ENCODE data around the gene RUNX3.

Gene RUNX3

DNA sequence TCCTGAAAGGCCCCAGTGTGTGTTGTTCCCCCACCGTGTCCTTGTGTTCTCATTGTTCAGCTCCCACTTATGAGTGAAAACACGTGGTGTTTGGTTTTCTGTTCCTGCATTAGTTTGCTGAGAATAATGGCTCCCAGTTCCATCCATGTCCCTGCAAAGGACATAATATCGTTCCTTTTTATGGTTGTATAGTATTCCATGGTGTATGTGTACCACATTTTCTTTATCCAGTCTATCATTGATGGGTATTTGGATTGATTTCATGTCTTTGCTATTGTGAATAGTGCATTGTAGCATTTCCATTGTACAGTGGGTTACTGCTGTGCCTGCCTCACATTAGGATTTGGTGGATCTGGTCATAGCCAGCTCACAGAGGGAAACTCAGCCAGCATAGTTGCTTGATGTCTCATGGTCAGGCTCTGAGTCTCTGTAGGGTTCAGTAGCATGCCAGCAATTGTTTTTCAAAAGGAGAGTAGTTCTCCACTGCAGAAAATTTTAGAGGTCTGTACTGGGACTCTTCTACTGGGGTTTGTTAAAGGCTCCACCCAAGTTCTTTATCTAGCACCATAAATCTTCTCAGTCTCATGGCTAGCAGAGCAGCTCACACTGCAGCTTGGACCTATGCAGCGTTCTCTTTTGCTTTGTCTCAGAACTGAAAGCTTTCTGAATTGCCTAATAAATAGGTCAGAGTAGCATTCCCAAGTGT lies 41.0 kb downstream of the RUNX3 start:
- in situ Hi-C loops (cut with MboI; ENCODE audit: low sequenced_read_pairs) = no loop called here

DNA sequence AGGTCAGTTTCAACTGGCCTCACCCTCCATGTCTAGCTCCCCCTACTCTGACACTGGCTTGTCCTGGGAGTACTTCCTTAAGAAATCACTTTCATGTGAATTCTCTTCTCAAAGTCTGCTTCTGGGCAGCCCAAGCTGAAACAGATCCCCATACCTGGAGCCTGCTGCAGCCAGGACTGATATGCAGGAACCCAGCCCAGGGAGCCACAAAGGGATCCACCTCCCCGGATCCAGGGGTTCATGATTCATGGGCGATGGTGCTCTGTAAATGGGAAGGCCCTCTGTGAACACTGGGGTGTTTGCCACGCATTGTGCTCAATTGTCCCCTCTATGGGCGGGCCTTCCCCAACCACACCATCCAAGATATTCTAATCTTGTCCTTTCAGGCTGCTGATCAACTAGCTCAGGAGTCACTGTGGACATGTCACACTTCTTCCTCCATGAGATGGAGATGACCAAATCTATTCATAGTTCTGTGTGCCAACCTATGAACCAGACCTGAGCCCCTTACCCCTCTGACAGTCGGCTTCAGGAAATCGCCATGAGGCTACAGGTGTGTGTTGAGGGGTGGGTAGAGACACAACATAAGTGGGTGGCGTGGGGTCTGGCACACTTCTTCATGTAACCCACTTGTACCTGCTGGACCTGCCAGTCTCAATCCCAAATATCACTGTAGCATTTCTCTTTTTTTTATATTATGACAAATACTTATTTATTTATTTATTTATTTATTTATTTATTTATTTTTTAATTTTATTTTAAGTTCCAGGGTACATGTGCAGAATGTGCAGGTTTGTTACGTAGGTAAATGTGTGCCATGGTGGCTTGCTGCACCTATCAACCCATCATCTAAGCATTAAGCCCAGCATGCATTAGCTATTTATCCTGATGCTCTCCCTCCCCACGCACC lies 41.8 kb downstream of the RUNX3 start:
- in situ Hi-C loops (cut with MboI; ENCODE audit: low sequenced_read_pairs) = no loop called here

DNA sequence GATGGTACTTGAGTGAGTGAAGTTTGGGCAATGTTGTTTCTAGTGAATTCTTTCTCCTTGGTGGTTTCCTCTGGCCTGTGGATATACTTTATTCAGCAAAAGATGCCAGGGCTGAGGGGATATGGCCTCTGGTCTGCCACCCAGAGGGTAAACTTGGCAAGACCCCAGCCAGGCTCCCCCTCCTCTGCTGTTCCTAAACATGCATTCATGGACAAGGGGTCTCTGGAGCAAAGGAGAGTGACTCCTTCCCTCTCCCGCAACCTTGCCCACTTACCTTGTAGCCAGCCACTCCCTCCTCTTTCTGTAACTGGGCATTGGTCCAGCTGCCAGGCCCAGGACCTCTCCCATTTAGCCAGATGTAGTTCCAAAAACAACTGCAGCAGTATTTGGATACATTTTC lies 43.8 kb downstream of the RUNX3 start:
- in situ Hi-C loops (cut with MboI; ENCODE audit: low sequenced_read_pairs) = no loop called here

DNA sequence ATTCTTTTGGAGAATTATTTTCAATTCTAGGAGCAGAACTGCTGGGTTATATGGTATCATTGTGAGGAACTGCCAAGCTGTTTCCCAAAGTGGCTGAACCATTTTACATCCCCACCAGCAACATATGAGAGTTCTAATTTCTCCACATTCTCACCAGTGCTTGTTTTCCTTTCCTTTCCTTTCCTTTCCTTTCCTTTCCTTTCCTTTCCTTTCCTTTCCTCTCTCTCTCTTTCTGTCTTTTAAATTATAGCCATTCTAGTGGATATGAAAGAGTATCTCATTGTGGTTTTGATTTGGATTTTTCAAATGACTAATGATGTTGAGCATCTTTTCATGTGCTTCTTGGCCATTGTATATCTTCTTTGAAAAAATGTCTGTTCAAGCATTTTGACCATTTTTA lies 45.3 kb downstream of the RUNX3 start:
- in situ Hi-C loops (cut with MboI; ENCODE audit: low sequenced_read_pairs) = no loop called here

DNA sequence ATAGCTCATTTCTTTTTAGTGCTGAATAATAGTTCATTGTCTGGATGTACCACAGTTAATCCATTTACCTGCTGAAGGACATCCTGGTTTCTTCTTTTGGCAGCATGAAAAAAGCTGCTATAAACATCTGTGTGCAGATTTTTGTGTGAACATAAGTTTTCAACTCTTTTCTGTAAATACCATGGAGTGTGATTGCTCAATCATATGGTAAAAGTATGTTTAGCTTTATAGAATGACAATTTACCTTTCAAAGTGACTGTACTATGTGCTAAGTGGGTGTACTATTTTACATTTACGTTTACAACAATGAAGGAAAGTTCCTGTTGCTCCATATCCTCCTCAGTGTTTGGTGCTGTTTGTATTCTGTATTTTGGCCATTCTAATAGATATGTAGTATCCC lies 49.0 kb downstream of the RUNX3 start:
- in situ Hi-C loops (cut with MboI; ENCODE audit: low sequenced_read_pairs) = no loop called here

DNA sequence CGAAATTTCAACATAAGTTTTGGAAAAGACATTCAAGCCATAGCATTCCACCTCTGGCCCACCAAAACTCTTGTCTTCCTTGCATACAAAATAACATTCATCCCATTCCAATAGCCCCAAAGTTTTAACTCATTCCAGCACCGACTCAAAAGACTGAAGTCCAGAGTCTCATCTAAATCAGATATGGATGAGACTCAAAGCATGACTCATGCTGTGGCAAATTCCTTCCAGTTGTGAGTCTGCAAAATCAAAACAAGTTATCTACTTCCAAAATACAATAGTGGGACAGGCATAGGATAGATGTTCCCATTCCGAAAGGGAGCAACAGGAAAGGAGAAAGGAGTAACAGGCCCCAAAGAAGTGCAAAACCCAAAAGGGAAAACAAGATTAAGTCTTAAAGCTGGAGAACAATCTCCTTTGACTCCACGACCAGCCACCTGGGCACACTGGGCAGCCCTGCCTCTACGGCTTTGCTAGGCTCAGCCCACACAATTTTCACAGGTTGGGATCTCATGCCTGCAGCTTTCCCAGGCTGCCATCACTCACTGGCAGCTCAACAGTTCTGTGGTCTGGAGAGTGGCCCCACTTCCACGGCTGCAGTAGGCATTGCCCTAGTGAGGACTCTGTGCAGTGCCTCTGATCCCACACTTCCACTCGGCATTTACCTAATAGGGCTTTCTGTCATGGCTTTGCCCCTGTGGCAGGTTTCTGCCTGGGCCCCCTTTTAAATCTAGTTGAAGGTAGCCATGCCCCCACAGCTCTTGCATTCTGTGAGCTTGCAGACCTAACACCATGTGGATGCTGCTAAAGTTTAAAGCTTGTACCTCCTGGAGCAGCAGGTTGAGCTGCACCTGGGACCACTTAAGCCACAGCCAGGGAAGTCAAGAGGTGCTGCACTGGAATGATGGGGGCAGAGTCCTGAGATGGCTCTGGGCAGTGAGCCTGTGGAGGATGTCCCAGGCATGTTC lies 51.0 kb downstream of the RUNX3 start:
- in situ Hi-C loops (cut with MboI; ENCODE audit: low sequenced_read_pairs) = no loop called here

DNA sequence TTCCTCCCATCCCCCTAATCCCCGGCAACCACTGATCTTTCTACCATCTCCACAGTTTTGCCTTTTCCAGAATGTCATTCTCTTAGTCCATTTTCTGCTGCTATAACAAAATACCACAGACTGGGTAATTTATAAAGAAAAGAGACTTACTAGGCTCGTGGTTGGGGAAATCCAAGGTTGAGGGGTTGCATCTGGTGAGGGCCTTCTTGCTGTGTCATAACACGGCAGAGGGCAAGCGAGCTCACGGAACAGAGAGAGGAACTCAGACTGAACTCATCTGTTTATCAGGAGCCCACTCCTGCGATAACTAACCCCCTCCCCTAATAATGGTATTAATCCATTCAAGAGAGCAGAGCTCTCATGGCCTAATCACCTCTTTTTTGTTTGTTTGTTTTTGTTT lies 52.0 kb downstream of the RUNX3 start:
- in situ Hi-C loops (cut with MboI; ENCODE audit: low sequenced_read_pairs) = no loop called here

DNA sequence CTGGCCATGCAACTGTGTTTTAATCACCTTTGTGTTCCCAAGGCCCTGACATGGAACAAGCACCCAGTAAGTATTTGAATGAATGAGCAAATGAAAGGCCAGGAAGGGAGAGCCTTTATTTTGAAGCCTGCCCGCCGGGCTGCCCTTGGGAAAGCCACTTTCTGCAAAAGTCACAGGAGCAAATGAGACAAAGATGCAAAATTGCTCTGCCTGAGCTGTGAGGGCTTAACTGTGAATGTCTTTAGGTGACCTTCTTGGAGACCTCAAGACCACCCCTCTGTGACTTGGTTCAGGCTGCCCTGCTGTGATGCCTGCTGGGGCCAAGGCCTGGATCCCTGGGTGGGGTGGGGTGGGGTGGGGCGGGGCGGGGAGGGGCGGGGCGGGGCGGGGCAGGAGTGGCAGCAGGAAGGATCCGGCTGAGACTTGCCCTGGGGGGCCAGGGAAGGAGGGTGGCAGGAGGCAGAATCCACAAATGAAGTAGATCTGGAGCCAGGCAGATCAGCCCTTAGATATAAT lies 54.0 kb downstream of the RUNX3 start:
- in situ Hi-C loops (cut with MboI; ENCODE audit: low sequenced_read_pairs) = no loop called here

DNA sequence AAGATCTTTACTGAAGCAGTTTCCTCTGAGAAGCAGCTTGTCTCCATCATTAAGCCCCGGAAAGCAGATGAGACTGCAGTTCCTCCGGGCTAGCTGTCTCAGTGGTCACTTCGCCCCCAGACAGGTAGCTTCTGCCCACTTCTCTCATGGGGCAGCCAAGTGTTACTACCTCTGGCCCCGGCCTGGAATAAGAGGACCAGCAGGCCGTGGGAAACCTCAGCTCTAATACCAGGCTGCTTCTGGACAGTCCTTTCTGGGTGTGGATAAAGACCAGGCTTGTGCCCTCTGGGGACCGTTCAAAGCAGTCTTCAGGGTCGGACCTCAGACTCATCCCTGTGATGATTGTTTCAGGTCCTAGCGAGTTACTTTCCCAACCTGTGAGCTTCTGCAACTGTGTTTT lies 54.8 kb downstream of the RUNX3 start:
- in situ Hi-C loops (cut with MboI; ENCODE audit: low sequenced_read_pairs) = no loop called here

DNA sequence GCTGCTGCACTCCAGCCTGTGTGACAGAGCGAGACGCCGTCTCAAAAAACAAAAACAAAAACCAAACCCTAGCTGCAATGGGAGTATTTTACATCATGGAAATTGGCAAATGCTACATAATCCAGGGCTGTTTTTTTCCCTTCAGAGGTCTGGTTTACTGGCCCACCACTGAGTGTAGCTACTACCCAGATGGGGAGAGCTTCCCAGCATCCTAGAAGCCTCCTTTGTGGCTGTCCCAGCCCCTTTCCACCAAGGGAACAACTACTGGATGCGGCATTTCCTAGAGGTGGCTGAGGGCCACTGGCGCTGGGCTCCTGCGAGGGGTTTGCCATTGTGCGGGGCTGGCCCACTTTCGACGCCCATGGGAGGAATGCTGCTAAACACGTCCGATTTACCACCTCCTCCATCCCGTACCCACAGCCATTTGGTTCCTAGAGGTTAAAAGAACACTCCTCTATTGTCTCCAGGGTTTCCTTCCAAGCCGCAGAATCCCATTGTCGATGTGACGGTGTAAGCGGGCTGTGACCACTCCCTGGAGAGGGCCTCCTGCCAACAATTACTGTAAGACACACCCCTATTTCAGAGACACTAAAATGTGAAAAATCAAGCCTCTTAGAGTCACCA lies 55.4 kb downstream of the RUNX3 start:
- in situ Hi-C loops (cut with MboI; ENCODE audit: low sequenced_read_pairs) = no loop called here

DNA sequence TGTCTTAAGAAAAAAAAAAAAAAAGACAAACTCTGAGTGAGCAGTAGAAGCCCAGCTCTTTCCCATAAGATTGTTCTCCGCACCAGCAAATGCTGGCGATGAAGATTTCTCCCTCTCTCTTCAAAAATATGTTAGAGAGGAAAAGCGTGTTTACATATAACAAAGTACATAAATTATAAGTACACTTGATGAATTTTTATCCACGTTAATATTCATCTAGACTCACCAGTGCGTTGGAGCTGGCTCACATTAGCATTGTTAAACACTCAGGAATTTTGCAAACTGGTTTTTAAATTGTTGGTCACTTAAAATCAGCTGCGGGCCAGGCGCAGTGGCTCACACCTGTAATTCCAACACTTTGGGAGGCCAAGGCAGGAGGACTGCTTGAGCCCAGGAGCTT lies 56.0 kb downstream of the RUNX3 start:
- in situ Hi-C loops (cut with MboI; ENCODE audit: low sequenced_read_pairs) = no loop called here

DNA sequence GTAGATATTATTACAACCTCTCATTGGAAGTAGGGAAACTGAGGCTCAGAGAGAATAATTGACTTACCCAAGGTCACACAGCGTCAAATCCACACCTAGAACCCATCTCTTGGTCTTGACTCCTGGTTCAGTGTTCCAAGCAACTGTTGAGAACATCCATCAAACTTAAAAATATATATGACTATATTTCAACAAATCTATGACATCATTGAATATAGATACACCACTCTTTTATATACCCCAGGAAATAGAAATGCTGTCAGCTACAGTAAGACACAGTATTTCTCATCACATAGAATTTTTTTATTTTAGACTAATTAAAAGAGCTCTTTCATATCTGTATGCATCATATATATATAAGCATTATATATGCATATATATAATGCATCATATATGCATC lies 56.9 kb downstream of the RUNX3 start:
- in situ Hi-C loops (cut with MboI; ENCODE audit: low sequenced_read_pairs) = no loop called here

DNA sequence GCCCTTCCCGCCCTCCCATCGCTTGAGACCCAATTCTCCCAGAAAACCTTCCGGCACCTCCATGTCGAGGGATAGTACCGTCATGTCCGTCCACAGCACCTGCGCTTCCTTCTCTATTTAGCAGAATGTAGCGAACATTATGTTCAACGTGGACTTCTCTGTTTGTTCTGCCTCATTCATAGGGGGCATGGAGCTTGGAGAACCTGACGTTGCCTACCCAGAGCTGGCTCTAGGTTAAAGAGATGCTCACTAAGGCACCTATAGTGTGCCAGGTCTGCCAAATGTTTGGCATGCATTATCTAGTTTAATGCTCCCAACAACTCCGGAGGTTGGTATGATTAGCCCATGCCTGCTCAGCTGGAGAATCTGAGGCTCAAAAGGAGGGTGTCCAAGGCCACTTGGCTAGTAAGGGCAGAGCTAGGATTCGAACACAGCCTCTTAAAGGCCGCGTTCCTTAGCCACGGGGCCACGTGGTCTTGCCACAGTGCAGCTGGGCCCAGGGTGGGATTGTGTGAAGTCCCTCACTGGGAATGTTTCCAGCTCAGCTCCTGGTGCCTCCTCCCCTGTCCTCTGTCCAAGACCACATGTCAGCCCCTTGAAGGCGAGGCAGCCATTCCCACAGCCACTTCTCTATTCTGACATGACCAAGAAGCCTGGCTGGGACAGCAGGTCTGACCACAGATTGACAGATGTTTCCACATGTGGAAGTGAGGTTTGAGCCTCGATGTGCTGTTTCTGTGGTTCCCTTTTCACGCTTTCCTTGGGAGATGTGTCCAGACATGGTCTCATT lies 57.8 kb downstream of the RUNX3 start:
- in situ Hi-C loops (cut with MboI; ENCODE audit: low sequenced_read_pairs) = no loop called here

DNA sequence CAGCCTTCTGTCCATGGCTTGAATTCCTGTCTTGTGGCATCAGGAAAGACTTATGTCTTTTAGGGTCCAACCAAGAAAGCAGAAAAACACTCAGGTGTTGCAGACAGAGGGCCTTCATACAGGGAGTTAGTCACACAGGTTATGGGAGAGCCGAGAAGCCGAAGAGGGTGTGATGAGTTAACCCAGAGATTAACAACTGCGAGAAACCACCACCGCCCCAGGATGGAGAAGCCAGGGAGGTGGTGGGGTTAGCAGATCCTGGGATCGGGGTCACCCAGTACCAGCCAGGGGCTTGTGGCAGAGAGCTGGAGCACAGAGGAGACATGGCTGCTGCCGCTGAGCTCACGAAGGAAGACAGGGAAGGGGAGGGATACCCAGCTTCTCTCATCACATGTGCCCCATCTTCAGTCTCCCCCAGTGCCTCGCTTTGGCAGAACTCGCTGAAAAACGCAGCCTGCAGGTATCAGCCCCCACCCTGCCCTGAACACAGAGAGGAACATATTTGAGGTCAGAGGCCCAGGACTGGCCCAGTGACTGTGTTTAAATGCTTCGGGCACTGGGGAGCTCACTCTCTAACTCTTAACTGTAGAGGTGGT lies 58.7 kb downstream of the RUNX3 start:
- in situ Hi-C loops (cut with MboI; ENCODE audit: low sequenced_read_pairs) = no loop called here

DNA sequence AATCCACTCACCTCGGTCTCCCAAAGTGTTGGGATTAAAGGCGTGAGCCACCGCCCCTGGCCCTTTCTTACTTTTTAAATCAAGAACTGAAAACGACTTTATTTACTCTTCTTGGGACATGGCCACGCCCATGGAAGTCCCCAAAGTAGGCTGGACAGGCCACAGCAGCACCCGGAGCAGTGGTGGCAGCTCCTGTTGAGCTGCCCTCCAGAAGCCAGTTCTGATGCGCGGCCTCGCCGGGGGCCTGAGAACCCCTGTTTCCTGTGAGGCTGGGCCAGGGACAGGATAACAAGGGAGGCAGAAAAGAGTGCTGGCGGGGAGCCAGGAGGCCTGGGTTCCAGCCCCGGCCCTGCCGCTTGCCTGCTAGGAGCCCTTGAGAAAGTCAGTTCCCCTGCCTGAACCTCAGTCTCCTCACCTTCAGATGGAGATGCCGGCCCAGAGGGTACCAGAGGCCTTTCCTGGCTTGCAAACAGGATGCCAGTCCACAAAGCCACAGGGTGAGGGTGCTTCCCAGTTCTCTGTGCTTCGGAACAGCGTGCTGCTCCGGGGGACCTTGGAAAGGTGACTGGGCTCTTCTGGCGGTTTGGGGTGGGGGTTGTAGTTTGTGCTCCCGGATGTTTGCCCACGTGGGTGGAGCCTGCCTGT lies 59.4 kb downstream of the RUNX3 start:
- in situ Hi-C loops (cut with MboI; ENCODE audit: low sequenced_read_pairs) = no loop called here

DNA sequence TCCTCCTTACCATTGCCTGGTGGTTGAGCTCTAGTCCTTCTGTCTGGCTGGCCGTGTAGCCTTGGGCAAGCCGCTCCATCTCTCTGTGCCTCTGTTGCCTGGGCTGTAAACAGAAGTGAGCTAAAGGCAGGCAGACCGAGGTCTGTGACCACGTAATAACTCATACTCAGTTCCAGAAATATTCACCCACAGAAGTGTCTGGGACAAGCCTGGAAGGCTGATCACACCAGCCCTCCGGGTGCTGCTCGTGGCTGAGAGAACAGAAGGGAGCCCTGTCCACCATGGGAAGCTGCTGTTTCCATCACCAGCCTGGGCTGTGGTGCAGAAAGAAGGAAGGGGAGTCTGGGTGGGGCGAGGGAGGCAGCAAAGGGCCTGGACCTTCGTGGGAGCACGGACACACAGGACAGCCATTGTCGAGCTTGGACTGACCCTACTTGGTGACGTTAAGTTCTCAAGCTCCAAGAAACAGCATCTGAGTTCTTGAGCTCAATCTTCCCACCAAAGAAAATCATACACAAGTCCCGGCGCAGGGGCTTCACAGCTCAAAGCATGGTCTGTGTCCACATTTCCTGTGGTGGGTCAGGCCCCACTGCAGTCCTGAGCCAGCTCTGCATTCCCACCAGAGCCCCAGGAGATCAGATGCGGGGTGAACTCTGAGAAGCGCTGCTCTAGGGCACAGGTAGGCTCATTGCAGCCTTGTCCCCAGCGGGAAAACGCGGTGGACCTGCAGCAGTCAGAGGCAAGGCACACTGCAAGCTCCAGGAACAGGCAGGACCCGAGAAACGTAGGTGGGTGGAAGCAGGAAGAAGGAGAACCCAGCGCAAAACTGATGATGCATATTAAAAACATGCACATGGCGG lies 61.8 kb downstream of the RUNX3 start:
- in situ Hi-C loops (cut with MboI; ENCODE audit: low sequenced_read_pairs) = no loop called here

DNA sequence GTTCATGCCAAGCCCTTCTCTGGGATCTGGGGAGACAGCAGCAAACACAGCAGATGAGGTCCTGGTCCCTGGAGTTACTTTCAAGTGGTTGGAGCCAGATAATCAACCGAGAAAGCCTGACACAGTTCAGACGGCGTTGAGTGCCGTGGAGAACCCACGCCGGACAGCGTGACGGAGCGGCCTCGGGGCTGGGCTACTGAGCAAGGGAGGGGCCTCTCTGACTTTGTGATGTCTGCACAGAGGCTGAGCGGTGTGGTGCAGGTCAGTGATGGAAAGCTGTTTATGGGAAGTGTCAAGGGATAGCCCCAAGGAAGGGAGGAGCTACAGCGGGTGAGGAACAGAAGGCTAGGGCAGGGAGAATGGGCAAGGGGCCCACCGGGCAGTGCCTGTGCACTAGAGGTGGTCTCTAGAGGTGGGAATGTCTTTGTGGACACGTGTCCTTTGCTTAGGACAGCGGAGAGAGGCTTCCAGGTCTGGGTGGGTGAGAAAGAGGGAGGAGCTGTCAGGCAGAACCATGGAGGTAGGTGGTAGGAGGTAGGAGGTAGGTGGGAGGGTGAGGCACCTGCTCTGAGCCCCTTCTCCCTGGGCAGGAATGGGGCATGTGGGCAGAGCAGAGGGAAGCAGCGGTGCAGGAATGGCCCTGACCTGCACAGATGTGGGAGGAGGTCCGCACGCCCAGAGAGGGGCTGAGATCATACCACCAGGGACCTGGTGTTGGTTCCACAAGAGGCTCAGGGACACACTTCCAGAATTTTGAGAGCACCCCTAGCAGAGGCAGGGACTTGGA lies 62.8 kb downstream of the RUNX3 start:
- in situ Hi-C loops (cut with MboI; ENCODE audit: low sequenced_read_pairs) = no loop called here

Measured in hTERT RPE-1 (cell line).